NCI-H524 (cell line): Measurements from ENCODE around the gene SYNGR3.
"Not testable (repeated sequence)": the region's sequence is repeated elsewhere in the genome, so short reads cannot be mapped to it uniquely, and the experiment has no call there.

ENCODE experiments used
- DNase-seq, 2 experiments: peaks; one replicate each; lab custom pipeline; 2025; lab: John Stamatoyannopoulos, UW

SYNGR3 gene, protein sequence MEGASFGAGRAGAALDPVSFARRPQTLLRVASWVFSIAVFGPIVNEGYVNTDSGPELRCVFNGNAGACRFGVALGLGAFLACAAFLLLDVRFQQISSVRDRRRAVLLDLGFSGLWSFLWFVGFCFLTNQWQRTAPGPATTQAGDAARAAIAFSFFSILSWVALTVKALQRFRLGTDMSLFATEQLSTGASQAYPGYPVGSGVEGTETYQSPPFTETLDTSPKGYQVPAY

DNA sequence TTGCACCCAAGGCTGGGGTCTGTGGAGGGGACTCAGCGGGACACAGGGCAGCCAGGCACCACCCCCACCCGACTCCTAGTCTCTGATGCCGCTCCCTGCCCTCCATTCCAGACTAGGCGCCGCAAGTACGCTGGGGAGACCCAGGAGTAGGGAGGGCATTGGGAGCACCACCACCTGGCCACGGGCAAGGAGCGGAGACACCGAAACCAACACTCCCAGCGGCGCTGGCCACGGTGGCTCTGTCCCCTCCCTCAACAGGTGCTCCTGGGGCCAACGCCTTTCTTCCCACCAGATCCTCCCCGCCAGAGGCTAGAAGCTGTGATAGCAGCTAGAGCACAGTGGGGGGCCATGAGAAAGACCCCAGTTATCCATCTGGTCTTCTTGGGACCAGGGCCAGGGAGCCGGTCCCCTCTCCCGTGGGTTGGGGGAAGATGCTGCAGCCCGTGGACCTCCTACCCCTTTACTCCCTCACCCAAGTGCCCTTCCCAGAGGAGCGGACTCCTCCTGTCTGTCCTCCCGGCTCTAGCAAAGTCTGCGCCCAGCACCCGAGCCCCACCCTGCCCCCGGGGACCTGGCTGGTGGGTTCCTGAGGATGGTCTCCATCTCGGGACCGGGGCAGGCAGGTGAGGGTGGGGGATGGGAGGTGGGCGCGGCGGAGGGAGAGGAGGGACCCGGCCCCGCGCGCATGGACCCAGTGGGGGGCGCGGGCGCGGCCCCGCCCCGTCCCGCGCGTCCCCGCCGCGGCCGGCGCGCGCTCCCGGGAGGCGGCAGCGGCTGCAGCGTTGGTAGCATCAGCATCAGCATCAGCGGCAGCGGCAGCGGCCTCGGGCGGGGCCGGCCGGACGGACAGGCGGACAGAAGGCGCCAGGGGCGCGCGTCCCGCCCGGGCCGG lies at the start of gene SYNGR3:
TSS of gene SYNGR3 (plus strand) at position 762 of the 892 bp plus-strand sequence. CDS start 133 bp downstream, outside the sequence.
- peak in 1 of 2 experiments; percentile 55 for DNase-seq

DNA sequence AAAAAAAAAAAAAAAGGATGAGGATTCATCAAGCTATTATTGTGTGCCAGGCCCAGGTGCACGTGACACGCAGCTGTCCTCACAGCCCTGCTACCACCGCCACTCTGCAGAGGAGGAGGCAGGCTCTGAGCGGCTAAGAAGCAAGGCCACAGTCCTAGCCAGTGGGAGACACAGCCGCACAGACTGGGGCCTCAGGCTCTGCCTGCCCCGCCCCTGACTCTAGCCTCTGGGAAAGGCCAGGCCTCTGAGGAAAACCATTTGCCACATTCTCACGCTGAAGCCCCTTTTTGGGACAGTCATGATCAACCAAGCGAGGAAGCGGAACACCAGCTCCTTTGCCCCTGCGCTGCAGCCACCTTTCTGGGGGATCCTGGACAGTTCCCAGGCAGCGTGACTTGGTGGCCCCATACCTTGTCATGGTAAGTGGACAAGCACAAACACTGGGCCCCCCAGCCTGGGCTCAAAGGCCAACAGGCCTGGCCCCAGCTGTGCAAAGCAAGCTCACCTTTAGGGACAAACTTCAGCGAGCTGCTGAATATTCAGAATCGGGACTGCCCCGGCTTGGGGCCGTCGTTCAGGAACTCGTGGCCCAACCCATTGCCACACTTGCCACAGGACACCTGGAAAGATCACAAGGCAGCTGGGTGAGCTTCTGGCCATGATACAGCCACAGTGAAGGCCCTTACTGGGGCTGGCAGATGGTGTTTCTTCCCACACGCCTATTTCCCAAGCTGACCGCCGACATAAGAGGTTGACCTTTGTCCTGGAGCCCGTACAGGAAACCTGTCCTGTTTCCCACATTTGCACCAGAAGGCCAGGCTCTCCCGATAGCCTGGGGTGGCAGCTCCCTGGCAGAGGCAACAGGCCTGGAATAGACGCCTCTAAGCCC lies 49.3 kb upstream of the SYNGR3 start:
- DNase-seq = no peak

DNA sequence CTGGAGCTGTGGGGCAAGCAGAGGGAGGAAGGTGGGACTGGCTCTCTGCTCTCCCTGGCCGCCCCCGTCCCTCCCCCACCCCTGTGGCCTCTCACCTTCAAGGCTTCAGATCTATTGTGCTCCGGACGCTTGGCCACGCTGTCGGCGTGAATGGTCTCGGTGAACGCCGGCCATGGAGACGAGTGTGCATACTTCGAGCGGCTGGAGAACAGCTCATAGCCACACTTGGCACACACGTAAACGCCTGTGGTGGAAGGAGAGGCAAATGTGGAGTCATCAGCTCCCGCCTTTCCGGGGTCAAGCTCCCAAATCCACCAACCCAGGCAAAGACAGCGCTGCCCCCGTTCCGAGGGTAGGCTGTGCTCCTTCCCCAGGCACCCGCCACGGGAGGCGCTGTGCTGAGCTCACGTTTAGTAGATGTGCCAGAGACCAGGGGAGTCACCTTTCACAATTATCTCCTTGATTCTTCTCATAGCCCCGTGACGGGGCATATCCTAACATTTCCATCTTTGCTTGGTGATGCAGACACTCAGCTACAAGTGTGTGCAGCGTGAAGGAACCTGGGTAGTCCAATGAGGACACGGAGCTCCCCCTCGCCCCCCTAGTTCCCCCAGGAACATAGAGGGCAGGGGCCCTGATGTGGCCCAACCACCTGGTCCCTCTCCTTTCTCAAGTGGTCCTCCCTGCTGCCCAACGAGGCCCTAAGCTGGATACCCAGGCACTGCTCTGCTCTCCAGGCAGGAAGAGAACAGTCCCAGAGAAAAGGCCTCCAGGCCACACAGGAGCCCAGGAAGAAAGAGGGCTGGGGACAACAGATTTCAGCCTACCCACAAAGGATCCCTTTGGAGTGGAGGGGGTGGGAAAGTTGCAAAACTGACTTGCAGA lies 48.4 kb upstream of the SYNGR3 start:
- no peak for DNase-seq

DNA sequence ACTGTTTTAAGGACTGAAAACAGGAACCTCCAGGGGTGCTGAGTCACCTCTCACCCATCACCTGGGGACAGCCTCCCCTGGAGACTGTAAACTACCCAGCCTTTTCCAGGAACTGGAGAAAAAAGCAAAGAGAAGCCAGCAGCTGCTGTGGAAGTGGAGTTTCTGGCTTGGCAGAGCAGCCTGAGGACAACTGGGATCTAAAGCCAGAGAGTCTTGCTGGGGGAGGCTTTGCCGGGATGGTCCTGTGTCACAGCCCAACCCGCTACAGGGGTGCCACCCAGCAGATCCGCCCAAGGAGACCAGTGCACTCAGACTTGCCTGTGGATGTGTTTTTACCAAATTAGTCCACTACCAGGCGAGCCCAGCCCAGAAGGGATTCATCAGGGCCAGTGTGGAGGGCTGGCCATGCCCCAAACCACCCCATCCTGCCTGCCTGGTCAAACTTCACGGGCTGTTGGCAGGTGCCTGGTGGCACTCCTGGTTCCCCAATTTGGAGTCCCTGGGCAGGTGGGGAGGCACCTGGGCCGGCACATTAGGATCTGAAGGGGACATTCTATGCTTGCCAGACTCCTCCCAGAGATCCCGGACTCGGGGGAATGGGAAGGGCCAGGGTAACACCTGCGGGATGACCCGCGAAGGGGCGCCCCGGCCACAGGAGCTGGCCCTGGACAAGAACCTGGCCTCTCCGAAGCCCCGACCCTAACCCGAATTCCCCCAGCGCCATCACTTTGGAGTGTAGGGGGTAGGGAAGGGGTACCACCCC lies 47.5 kb upstream of the SYNGR3 start:
- no peak for DNase-seq

DNA sequence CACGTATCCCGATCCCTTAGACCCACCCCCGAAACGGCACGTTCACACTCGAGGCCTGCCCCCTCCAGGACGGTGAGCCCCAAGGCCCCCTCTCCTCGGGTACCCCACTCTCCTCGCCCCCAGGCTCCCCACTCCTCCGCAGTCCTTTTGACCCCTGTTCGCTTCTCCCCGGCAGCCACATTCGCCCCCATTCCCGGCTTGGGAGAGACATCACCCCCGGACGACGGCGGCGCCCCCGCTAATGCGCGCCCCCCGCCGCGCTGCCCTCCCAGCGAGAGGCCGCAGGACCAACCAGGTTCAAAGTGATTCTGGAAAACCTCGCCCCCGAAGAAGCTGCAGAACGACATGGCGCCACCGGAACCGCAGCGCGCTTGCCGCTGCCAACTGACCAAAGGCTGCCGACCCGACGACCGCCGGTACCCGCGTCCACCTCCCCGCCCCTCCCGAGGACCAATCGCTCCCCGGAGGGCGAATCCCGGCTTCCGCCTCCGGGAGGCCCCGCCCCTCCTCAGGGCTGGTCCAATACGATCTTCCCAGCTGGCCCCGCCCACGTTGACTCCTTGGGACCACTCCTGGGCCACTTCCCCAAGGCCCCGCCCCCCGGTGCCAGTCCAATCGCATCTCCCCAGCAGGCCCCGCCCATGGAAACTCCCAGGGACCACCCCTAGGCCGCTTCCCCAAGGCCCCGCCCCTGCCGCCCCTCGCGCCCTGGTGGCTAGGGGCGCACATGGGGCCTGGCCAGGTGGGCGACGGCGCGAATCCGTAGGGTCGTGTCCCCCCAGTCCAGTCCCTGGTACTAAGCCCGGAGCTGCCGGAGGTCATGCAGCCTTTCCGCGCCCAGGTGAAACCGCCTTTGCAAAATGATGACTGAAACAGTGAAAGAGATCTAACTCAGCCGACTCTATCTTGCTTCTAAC lies 46.7 kb upstream of the SYNGR3 start, which contains the start of gene MSRB1:
TSS of gene MSRB1 (minus strand) at position 390 of the 917 bp plus-strand sequence. CDS start at position 347, 43 bp downstream.
- DNase-seq = peak; percentile 99 to 100

DNA sequence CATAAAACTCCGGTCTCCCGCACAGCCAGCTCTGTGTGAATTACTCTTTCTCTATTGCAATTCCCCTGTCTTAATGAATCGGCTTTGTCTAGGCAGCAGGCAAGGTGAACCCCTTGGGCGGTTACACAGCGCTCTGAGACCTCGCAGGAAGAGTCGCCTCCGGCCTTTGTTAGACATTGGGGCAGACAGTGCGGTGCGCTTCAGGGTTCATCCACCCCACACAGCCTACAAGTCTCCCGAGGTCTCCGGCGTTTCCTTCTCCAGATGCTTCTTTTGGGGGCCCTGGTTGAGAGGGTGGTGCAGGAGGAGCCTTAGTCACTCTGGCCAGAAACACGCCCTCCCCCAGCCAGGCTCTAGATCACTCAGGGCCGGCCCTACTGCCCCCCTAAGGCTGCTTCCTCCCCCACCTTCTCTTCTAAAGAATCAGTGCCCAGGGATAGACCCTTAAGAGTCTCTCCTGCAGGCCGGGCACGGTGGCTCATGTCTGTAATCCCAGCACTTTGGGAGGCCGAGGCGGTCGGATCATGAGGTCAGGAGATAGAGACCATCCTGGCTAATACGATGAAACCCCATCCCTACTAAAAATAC lies 45.1 kb upstream of the SYNGR3 start:
- no peak for DNase-seq

DNA sequence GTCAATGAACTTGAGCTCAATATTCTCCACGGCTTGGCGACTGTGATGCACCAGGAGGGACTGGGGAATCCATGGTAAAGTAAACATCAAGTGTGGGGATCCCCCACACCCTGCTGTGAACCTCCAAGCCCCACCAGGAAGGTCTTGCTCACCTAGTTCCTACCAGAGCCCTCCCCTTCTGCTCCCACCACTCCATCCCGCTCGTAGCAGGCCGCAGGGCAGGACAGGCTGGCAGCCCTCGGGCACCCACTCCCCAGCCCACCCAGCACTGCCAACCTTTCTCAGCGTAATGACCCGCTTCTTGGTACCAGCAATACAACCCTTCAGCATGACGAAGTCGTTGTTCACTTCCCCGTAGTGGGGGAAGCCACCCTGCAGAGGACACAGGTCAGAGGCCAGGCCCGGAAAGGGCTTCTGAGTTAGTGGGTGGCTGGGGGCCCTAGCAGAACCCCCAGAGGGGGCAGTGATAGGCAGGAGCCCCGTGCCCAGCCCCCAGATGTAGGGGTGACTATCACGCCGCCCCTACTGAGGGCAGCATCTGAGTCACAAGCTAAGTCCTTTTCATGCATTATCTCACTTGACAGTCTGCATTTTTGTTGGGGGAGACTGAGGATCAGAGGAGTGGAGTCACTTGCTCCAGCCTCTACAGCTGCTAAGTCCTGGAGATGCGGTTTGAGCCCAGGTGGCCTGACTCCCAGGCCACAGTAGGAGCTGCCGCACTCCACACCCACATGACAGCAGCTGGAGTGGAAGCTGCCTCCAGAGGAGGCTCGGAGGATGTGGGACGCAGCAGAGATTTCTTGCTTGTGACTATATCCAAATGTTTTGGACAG lies 44.0 kb upstream of the SYNGR3 start:
- DNase-seq = no peak

DNA sequence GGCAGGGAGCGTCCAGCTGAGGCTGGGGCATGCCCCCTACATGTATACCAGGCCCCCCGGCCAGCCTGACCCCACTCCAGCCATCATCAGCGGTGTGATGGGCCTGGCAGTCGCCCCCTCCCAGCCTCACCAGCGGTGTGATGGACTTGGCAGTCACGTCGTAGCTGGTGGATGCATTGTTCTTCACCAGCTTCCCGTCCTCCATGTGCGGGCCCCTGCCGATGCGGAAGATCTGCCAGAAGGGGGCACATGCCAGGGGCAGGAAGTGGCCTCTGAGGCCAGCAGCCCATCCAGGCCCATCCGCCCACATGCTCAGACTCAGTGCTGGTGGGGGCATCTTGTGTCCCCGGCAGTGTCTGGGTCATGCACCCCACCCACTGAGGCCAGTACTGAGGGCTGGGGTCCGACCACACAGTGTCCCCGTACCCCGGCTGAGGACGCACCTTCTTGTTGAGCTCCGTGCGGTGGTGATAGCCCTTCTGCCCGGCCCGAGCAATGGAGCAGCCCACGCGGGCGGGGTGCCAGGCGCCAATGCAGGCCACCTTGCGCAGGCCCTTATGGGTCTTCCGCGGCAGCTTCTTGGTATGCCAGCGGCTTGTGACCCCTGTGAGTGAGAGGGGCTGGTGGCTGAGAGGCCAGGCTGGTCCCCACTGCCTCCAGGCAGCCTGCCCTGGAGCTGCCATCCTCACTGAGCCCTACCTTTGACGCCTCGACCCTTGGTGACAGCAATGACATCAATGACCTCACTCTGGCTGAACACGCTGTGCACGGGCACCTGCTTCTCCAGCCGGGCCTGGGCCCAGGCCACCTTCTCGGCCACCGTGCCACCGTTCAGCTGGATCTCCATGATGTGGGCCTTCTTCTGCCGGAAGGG lies 43.0 kb upstream of the SYNGR3 start:
- DNase-seq = no peak

DNA sequence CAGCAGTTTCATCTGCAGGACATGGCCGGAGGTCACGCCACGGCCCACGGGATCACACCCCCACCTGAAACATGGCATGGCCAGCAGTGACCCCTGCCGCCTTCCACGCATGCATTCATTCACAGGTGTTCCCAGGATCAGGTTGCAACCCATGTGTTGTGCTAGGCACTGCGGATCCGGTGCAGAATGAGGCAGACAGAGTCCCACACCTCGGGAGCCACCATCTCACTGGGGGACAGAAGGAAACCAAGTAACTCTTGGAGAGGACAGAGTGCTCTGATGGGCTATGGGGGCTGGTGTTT lies 42.5 kb upstream of the SYNGR3 start:
- no peak for DNase-seq

DNA sequence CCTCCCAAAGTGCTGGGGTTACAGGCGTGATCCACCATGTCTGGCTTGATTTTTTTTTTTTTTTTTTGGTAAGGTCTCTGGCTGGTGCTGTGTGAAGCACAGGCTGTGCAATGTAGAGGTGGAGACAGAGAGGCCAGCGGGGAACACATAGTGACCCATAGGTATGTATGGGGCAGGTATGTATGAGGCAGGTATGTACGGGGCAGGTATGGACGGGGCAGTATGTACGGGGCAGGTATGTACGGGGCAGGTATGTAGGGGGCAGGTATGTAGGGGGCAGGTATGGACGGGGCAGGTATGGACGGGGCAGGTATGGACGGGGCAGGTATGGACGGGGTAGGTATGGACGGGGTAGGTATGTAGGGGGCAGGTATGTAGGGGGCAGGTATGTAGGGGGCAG lies 40.3 kb upstream of the SYNGR3 start:
- DNase-seq = no peak

DNA sequence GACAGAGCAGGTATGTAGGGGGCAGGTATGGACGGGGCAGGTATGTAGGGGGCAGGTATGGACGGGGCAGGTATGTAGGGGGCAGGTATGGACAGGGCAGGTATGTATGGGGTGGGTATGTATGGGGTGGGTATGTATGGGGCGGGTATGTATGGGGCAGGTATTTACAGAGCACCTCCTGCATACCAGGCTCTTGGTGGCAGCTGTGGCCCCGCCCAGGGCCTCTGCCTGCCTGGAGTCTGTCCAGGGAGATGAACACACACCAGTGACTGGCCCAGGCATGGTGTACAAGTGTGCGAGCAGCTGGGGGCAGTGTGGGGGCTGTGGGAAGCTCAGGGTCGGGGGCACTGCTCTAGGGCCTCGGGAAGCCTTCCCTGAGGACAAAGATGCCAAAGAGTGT lies 39.7 kb upstream of the SYNGR3 start:
- DNase-seq = no peak

DNA sequence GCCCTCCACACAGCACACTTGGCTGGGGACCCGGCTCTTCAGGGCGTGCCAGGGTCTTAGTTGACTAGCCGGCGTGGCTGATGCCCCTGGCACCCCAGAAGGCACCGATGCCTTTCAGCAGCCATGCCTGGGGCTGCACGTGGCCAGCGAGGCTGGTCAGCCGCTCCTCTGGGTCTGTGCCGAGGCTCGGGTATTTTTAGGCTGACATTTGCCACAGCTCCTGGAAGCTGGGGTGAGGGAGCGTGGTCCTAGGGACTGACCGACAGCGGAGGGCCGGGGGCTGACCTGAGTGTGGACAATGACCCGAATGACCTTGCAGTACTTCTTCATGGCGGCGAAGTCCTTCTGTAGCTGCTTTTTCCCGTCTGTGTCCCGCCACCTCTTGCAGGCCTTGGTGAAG lies 39.2 kb upstream of the SYNGR3 start:
- DNase-seq = no peak

DNA sequence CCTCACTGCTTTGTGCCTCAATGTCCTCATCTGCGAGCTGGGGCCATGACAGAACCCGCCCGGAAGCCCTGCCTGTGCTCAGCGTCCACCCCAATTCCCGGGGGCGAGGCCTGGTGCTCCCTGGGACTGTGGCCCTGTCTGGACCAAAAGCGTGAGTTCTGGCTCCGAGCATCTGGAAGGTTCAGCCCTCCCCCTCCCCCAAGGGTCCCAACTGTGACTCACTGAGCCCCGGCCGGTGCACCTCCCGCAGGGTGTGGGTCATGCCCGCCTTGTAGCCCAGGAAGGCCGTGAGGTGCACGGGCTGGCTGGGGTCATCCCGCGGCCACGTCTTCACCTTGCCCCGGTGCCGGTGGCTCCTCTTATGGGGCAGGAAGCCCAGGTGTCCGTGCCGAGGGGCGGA lies 36.0 kb upstream of the SYNGR3 start:
- DNase-seq = no peak

DNA sequence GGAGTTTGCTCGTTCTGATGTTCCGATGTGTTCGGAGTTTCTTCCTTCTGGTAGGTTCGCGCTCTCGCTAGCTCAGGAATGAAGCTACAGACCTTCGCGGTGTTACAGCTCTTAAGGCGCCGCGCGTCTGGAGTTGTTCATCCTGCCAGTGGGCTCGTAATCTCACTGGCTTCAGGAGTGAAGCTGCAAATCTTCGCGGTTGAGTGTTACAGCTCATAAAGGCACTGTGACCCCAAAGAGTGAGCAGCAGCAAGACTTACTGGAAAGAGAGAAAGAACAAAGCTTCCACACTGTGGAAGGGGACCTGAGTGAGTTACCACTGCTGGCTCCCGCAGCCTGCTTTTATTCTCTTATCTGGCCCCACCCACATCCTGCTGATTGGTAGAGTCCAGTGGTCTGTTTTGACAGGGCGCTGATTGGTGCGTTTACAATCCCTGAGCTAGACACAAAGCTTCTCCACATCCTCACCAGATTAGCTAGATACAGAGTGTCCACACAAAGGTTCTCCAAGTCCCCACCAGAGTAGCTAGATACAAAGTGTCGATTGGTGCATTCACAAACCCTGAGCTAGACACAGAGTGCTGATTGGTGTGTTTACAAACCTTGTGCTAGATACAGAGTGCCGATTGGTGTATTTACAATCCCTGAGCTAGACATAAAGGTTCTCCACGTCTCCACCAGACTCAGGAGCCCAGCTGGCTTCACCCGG lies 32.2 kb upstream of the SYNGR3 start:
- DNase-seq = not testable (repeated sequence)

DNA sequence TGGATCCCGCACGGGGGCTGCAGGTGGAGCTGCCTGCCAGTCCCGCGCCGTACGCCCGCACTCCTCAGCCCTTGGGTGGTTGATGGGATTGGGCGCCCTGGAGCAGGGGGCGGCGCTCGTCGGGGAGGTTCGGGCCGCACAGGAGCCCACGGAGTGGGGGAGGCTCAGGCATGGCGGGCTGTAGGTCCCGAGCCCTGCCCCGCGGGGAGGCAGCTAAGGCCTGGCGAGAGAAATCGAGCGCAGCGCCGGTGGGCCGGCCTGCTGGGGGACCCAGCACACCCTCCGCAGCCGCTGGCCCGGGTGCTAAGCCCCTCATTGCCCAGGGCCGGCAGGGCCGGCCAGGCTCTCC lies 31.7 kb upstream of the SYNGR3 start:
- not testable (repeated sequence) for DNase-seq

DNA sequence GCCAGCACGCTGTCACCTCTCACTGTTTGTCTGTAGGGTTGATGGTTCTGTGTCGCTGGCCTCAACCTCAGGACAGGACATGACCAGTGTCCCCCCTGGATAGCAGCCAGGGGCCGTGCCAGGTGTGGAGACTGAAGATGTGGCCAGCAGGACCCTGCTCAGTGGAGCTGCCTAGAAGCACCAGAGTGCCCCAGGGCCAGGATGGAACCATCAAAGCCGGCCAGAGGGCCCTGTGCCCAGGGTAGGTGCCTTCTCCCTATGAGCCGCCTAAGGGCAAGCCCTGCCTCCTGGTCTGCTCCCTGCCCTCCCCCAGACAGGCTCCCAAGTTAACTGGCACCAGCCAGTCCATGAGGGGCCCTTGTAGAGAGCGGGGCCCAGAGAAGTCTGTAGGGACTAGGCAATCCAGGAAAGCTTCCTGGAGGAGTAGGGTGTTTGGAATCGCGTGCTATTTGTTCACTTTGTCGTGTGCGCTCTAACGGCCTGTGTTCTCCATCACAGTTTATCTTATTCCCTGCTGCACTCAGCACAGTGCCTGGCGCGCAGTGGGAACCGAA lies 31.0 kb upstream of the SYNGR3 start:
- DNase-seq = no peak
